HG03378 (cell line): ENCODE data around the gene DMTF1.
"Not testable (repeated sequence)": the region's sequence is repeated elsewhere in the genome, so short reads cannot be mapped to it uniquely, and the experiment has no call there.

ENCODE experiments used
- ATAC-seq: cut with Tn5 transposase; IDR thresholded peaks from one replicate; pipeline ENCODE4 v1.9.1; 2021; ENCODE audit warnings: mild to moderate bottlenecking, moderate library complexity; ENCODE audit not compliant: unreplicated experiment

Gene DMTF1

GRCh38 chr7:87220734-87221215 lies 68.5 kb downstream of the DMTF1 start:
- ATAC-seq = no peak

- no peak for ATAC-seq
Measured at GRCh38 chr7:87223666-87224065, 71.4 kb downstream of the DMTF1 start.

GRCh38 chr7:87225696-87226095 lies 73.4 kb downstream of the DMTF1 start:
- ATAC-seq = no peak

- no peak for ATAC-seq
Measured at GRCh38 chr7:87226495-87226894, 74.2 kb downstream of the DMTF1 start.

- ATAC-seq = no peak
Measured at GRCh38 chr7:87231258-87231657, 79.0 kb downstream of the DMTF1 start.

- ATAC-seq = no peak
Measured at GRCh38 chr7:87231711-87232110, 79.5 kb downstream of the DMTF1 start.

GRCh38 chr7:87234949-87235348 lies 82.7 kb downstream of the DMTF1 start:
- ATAC-seq = no peak

GRCh38 chr7:87238464-87239051 lies 86.3 kb downstream of the DMTF1 start:
- ATAC-seq = not testable (repeated sequence)

GRCh38 chr7:87245671-87246070 lies 93.4 kb downstream of the DMTF1 start:
- ATAC-seq = not testable (repeated sequence)
